Neural cell (in vitro differentiated cells): ENCODE data around the gene ADTRP.

Experiments
- EP300 ChIP-seq: fragments of 450-650 bp; conservative IDR thresholded peaks from 2 replicates; pipeline ENCODE4 v1.6.1; 2014; ENCODE audit warnings: antibody characterized with exemption, mild to moderate bottlenecking, moderate library complexity; ENCODE audit not compliant: poor library complexity, severe bottlenecking
- EZH2 ChIP-seq: fragments of 200-600, 300-800 bp; shearing (Covaris generic), sonication (generic); IDR thresholded peaks from 2 replicates; pipeline ENCODE4 v1.6.1; 2014; ENCODE audit warnings: antibody characterized with exemption, low read length, borderline replicate concordance, mild to moderate bottlenecking; ENCODE audit not compliant: insufficient read depth, poor library complexity, severe bottlenecking
- POLR2AphosphoS5 ChIP-seq: IDR thresholded peaks from 2 replicates; pipeline ENCODE4 v1.6.1; 2012
- TF ChIP-seq, protein P1 (sequence below): fragments of 450-650 bp; IDR thresholded peaks from 2 replicates; pipeline ENCODE4 v1.5.1; 2014; ENCODE audit warnings: antibody characterized with exemption, mild to moderate bottlenecking, moderate library complexity; ENCODE audit not compliant: poor library complexity, severe bottlenecking

DNA sequence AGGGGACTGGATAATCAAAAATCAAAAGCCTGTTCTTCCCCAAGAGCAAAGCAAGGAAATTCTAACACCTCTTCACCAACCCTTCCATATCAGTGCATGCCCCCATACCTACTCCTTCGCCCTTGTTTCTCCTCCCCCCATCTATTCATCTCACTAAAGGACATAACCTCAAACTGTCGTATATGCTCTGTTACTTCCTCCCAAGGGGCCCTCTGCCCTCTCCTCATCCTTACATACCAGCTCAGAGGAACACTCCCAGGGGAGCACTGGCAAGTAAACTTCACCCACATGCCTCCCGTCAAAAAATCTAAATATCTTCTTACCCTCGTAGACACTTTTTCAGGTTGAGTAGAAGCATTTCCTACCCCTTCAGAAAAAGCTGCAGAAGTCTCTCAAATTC lies 9.4 kb upstream of the ADTRP start:
- TF ChIP-seq, protein P1, sequence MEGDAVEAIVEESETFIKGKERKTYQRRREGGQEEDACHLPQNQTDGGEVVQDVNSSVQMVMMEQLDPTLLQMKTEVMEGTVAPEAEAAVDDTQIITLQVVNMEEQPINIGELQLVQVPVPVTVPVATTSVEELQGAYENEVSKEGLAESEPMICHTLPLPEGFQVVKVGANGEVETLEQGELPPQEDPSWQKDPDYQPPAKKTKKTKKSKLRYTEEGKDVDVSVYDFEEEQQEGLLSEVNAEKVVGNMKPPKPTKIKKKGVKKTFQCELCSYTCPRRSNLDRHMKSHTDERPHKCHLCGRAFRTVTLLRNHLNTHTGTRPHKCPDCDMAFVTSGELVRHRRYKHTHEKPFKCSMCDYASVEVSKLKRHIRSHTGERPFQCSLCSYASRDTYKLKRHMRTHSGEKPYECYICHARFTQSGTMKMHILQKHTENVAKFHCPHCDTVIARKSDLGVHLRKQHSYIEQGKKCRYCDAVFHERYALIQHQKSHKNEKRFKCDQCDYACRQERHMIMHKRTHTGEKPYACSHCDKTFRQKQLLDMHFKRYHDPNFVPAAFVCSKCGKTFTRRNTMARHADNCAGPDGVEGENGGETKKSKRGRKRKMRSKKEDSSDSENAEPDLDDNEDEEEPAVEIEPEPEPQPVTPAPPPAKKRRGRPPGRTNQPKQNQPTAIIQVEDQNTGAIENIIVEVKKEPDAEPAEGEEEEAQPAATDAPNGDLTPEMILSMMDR: no peak
- TF ChIP-seq EZH2 (no peak), EP300 (no peak), POLR2AphosphoS5 (no peak)
